NCI-H2081 (cell line): Measurements from ENCODE around the gene TMEM164.

ENCODE experiments used
- DNase-seq, 2 experiments: peaks; one replicate each; lab custom pipeline; 2025; lab: John Stamatoyannopoulos, UW

Gene TMEM164

GRCh38 chrX:110037178-110037577 is 34.3 kb downstream of the TMEM164 start:
- DNase-seq: no peak

GRCh38 chrX:110038900-110039299 is 36.0 kb downstream of the TMEM164 start:
- DNase-seq: no peak

GRCh38 chrX:110041980-110042379 is 39.1 kb downstream of the TMEM164 start:
- DNase-seq: no peak

GRCh38 chrX:110042496-110042895 is 39.6 kb downstream of the TMEM164 start:
- no peak for DNase-seq

GRCh38 chrX:110043506-110043905 is 40.6 kb downstream of the TMEM164 start:
- no peak for DNase-seq

- peak in 1 of 2 experiments; percentile 22 for DNase-seq
These were observed 41.7 kb downstream of the TMEM164 start for GRCh38 chrX:110044346-110045249.

GRCh38 chrX:110045421-110045820 is 42.5 kb downstream of the TMEM164 start:
- DNase-seq: peak; percentile 61 to 85

- DNase-seq: peak; percentile 79 to 90
These were observed 43.1 kb downstream of the TMEM164 start for GRCh38 chrX:110046001-110046400.

- no peak for DNase-seq
These were observed 44.1 kb downstream of the TMEM164 start for GRCh38 chrX:110046971-110047370.

GRCh38 chrX:110049096-110049495 is 46.2 kb downstream of the TMEM164 start:
- DNase-seq: no peak

- no peak for DNase-seq
These were observed 47.5 kb downstream of the TMEM164 start for GRCh38 chrX:110050386-110050785.

- DNase-seq: no peak
These were observed 48.0 kb downstream of the TMEM164 start for GRCh38 chrX:110050901-110051300.

- DNase-seq: no peak
These were observed 48.6 kb downstream of the TMEM164 start for GRCh38 chrX:110051559-110051958.

GRCh38 chrX:110052303-110052702 is 49.4 kb downstream of the TMEM164 start:
- DNase-seq: no peak

- DNase-seq: no peak
These were observed 50.5 kb downstream of the TMEM164 start for GRCh38 chrX:110053453-110053852.

- DNase-seq: no peak
These were observed 52.7 kb downstream of the TMEM164 start for GRCh38 chrX:110055616-110056015.

GRCh38 chrX:110056419-110056818 is 53.5 kb downstream of the TMEM164 start:
- DNase-seq: no peak

GRCh38 chrX:110059410-110059809 is 56.5 kb downstream of the TMEM164 start:
- no peak for DNase-seq

GRCh38 chrX:110060317-110060716 is 57.4 kb downstream of the TMEM164 start:
- DNase-seq: no peak

GRCh38 chrX:110060846-110061537 is 58.1 kb downstream of the TMEM164 start:
- DNase-seq: peak in 1 of 2 experiments; percentile 9

- DNase-seq: no peak
These were observed 60.0 kb downstream of the TMEM164 start for GRCh38 chrX:110062919-110063318.

GRCh38 chrX:110066488-110067225 is 63.7 kb downstream of the TMEM164 start:
- DNase-seq: peak; percentile 35 to 74
